Measurements from ENCODE around the gene TRUB1. TPM values are rescaled to one million over a fixed set of nuclear protein-coding genes. Genes with fewer than 3 reads are reported as not detected.

The TRUB1 gene
- total RNA-seq, 1 donor from 2014 or later = 18.4 TPM

DNA sequence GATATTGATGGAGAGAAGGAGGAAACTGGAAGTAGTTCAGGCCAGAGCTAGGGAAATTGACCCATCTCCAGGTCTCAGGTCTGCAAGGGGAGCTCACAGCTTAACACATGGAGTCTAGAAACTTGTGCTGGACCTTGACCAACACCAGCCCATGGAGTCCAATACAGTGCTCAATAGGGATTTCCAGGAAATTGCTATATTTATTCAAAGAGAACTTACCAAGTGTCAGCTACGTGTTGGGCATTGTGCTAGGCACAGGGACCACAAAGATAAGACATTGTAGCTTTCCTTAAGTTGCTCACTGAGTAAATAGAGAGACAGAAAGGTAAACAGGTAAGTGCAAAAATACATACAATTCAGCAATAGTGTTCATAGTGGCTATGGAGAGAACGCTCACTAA is 82.5 kb downstream of the TRUB1 start:
- TF ChIP-seq, protein P1, sequence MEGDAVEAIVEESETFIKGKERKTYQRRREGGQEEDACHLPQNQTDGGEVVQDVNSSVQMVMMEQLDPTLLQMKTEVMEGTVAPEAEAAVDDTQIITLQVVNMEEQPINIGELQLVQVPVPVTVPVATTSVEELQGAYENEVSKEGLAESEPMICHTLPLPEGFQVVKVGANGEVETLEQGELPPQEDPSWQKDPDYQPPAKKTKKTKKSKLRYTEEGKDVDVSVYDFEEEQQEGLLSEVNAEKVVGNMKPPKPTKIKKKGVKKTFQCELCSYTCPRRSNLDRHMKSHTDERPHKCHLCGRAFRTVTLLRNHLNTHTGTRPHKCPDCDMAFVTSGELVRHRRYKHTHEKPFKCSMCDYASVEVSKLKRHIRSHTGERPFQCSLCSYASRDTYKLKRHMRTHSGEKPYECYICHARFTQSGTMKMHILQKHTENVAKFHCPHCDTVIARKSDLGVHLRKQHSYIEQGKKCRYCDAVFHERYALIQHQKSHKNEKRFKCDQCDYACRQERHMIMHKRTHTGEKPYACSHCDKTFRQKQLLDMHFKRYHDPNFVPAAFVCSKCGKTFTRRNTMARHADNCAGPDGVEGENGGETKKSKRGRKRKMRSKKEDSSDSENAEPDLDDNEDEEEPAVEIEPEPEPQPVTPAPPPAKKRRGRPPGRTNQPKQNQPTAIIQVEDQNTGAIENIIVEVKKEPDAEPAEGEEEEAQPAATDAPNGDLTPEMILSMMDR (IDR thresholded peaks at IDR 0.05; ENCODE audit: borderline replicate concordance) = no peak
- H3K9me3 ChIP-seq (replicated peaks) = no peaks in the 10 kb centered on the region

DNA sequence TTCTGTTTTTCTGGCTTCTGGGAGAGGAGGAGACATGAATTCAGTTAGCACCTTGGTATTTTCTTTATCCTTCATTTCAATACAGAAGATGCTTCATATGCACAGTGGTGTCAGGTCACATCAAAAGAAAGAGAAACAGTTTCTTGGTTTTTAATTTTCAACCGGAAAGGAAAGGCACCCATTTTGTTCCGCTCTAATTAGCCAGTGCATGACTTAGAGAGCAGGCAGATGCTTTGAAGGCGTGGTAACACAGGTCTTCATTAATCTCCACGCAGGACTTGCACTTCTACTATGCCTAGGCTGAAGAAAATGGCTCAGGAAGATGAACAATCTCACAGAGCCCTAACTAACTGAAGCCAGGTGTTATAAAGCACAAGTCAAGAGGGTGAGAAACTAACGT is 84.7 kb downstream of the TRUB1 start:
- Histone ChIP-seq H3K27ac (replicated peaks) (no peak overlapping the region), H3K27me3 (ENCODE audit: low read depth) (no peaks in the 10 kb centered on the region), H3K4me3 (no peak overlapping the region), H3K9me3 (replicated peaks) (no peaks in the 10 kb centered on the region), H3K36me3 (no peaks in the 10 kb centered on the region), H3K4me1 (no peaks in the 10 kb centered on the region)
- intact Hi-C loops (cut with micrococcal nuclease) = no loop called here
- no peak for DNase-seq
- TF ChIP-seq, protein P1 (IDR thresholded peaks at IDR 0.05; ENCODE audit: borderline replicate concordance) = no peak

More for the DNA sequence above, 82.5 kb downstream of the TRUB1 start:
- Histone ChIP-seq H3K27ac (replicated peaks) (no peak overlapping the region), H3K4me3 (no peak overlapping the region), H3K27me3 (ENCODE audit: low read depth) (peaks cover 10% of the 10 kb centered on the region), H3K36me3 (no peaks in the 10 kb centered on the region), H3K4me1 (no peaks in the 10 kb centered on the region)
- intact Hi-C loops (cut with micrococcal nuclease) = no loop called here
- no peak for DNase-seq

DNA sequence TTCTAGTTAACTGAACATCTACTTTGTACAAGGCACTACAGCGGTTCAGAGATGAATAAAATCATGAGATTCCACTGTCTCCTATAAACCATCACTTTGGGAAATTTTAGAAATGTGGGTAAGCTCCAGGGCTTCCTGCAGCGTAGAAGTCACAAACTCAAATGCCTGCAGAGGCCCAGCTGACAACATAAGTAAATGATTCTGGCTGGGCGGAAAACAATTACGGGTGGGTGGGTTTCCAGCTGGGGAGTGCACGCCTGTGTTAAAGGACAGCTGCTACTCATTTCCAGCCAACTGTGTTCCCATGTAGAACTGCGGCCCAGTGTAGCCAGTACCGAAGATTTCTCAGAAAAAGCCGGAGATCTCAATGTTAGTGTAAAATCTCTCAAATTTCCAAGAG is 85.7 kb downstream of the TRUB1 start:
- H3K4me1 ChIP-seq = no peaks in the 10 kb centered on the region
- TF ChIP-seq, protein P1 (IDR thresholded peaks at IDR 0.05; ENCODE audit: borderline replicate concordance) = no peak
- intact Hi-C loops (cut with micrococcal nuclease) = no loop called here
- H3K36me3 ChIP-seq = no peaks in the 10 kb centered on the region
- H3K4me3 ChIP-seq = no peak overlapping the region
- no peaks in the 10 kb centered on the region for H3K27me3 ChIP-seq (ENCODE audit: low read depth)
- no peaks in the 10 kb centered on the region for H3K9me3 ChIP-seq (replicated peaks)
- no peak for DNase-seq
- no peak overlapping the region for H3K27ac ChIP-seq (replicated peaks)

DNA sequence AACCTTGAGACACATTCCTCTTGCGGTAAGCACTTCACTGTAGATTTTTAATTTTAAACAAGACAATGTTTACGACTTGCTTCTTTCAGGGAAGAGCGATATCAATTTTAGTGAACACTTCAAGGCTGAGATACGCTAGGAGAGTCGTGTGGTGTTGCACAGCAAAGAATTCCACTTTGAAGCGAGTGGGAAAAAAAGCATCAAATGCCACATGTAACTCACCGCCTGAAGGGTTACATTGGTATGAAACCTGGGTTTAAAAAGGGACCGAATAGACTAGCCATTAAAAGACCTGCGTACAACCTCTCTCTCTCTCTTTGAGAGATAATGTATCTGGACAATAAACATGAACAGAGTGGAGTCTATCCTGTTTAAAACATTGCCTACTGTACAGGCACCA is 86.4 kb downstream of the TRUB1 start:
- Histone ChIP-seq H3K4me1 (no peaks in the 10 kb centered on the region), H3K36me3 (no peaks in the 10 kb centered on the region), H3K27me3 (ENCODE audit: low read depth) (no peaks in the 10 kb centered on the region), H3K4me3 (no peak overlapping the region), H3K27ac (replicated peaks) (no peak overlapping the region), H3K9me3 (replicated peaks) (no peaks in the 10 kb centered on the region)
- intact Hi-C loops (cut with micrococcal nuclease) = no loop called here
- no peak for DNase-seq
- TF ChIP-seq, protein P1 (IDR thresholded peaks at IDR 0.05; ENCODE audit: borderline replicate concordance) = no peak

DNA sequence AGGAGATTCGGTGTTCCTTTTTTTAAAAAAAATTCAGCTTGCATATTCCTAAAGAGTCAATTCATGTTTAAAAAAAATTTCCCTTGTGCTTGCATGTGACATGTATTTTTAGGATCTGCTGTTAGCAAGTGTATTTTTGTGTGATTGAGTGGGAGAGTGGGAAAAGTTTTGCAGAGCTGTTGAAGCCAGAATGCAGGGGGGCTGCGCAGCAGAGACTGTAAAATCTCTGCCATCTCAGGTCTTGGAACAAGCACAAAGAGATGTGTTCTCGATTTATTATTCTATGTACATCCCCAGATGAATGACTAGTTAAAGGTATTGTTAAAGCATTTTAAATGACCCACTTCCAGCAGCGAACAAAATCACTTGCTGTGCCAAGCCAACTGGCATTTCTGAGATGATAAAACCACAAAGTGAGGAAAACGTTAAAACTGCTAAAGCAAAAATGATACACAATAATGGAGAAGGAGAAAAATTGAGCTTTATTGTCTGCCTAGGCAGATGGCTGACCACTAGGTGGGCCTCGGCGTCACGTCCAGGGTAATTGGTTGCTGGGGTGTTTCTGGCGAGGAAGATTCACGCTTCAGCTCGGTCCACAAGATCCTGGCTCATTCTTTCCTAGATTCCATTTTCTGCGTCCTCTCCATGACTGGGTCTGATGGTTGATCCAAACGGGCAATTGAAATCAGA is 88.2 kb downstream of the TRUB1 start:
- DNase-seq = no peak
- intact Hi-C loops (cut with micrococcal nuclease) = no loop called here
- Histone ChIP-seq H3K4me1 (no peaks in the 10 kb centered on the region), H3K4me3 (no peak overlapping the region), H3K36me3 (no peaks in the 10 kb centered on the region), H3K27me3 (ENCODE audit: low read depth) (no peaks in the 10 kb centered on the region), H3K27ac (replicated peaks) (no peak overlapping the region), H3K9me3 (replicated peaks) (no peaks in the 10 kb centered on the region)
- TF ChIP-seq, protein P1 (IDR thresholded peaks at IDR 0.05; ENCODE audit: borderline replicate concordance) = no peak
